Measurements from ENCODE around the gene HPX. TPM values are rescaled to one million over a fixed set of nuclear protein-coding genes. Genes with fewer than 3 reads are reported as not detected.

Gene HPX
- total RNA-seq, 2 experiments from 2014 or later: 0.18 TPM; not detected in 1

GRCh38 chr11:6437423-6437822 lies 3.4 kb downstream of the HPX start:
- ChIA-PET POLR2A (interaction anchor here (1.2 to 2.6 kb wide), 6 partner anchors 18 to 118 kb away, joined by 3 to 14 read pairs (median 4); partner anchors contain the start of genes APBB1, CAVIN3, SMPD1 and TIMM10B), CTCF (interaction anchor here (0.7 to 10.3 kb wide), 6 partner anchors 9 to 174 kb away, joined by 3 to 510 read pairs (median 3); partner anchors contain the start of genes APBB1, SMPD1 and TAF10)
- Mint-ChIP-seq H3K27ac (no peak overlapping the region), H3K36me3 (ENCODE audit: low read depth) (no peaks in the 10 kb centered on the region), H3K4me3 (no peak overlapping the region), H3K27me3 (no peaks in the 10 kb centered on the region), H3K4me1 (peaks cover 4% of the 10 kb centered on the region), H3K9me3 (no peaks in the 10 kb centered on the region)
- DNase-seq: no peak

- peaks cover 4% of the 10 kb centered on the region for H3K4me1 Mint-ChIP-seq
- H3K9me3 Mint-ChIP-seq: no peaks in the 10 kb centered on the region
- H3K36me3 Mint-ChIP-seq (ENCODE audit: low read depth): no peaks in the 10 kb centered on the region
- POLR2A ChIA-PET: interaction anchor here (1.6 to 1.8 kb wide), 2 partner anchors 15 to 43 kb away, joined by 6 to 7 read pairs; partner anchors contain the start of genes APBB1 and SMPD1
- no peak overlapping the region for H3K27ac Mint-ChIP-seq
- CTCF ChIA-PET: interaction anchor here (0.8 to 1.5 kb wide), 2 partner anchors 9 to 55 kb away, joined by 4 read pairs; no protein-coding TSS in a partner anchor
- no peak for DNase-seq
- H3K4me3 Mint-ChIP-seq: no peak overlapping the region
- no peaks in the 10 kb centered on the region for H3K27me3 Mint-ChIP-seq
Measured at GRCh38 chr11:6433998-6434660, 6.7 kb downstream of the HPX start.

DNA sequence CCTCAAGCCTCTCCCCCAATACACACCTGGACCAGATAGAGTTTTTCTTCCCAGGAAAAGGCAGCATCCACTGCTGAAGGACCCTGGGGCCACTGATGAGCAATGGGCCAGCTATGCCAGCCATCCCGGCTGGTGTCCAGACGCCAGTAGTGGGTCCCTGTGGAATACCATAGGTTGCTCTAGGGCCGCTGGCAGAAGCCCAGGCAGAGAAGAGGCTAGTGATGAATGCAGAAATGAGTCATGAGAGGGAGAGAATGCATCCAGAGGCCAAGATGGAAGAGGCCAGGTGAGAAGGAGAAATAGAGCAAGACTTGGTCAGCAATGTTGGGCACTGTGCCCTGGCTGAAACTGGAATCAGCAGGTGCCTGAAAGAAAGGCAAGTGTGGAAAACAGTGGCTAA lies 8.9 kb downstream of the HPX start:
- Mint-ChIP-seq H3K27ac (no peak overlapping the region), H3K36me3 (ENCODE audit: low read depth) (no peaks in the 10 kb centered on the region), H3K4me1 (peaks cover 4% of the 10 kb centered on the region), H3K27me3 (peaks cover 8% of the 10 kb centered on the region), H3K9me3 (no peaks in the 10 kb centered on the region), H3K4me3 (no peak overlapping the region)
- ChIA-PET CTCF (interaction anchor here (6.5 kb wide), 1 partner anchor 54 kb away, joined by 38 read pairs; no protein-coding TSS in a partner anchor), POLR2A (interaction anchor here (2.6 kb wide), 1 partner anchor 13 kb away, joined by 12 read pairs; the partner anchor contains the start of gene APBB1)
- no peak for DNase-seq

DNA sequence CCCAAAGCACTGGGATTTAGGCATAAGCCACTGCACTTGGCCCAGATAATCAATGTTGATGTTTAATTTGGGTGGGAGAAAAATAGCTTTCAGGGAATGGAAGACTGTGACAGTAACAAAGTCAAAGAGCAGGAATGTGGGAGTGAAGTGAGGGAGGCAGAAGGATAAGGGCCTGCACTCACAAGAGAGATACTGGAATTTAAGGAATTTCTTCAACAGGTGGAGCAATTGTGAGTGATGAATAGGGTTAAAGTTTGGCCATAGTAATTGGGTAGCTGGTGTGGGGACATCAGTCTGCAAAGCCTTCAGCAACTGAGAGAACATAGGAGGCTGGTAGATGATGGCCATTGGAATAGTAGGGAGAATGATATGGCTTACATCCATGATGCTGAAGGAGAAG lies 13.3 kb downstream of the HPX start:
- ChIA-PET CTCF (interaction anchor here (0.7 to 6.5 kb wide), 5 partner anchors 12 to 138 kb away, joined by 3 to 38 read pairs (median 5); no protein-coding TSS in a partner anchor), POLR2A (interaction anchor here (0.9 to 1.4 kb wide), 2 partner anchors 8 to 38 kb away, joined by 3 read pairs; partner anchors contain the start of genes APBB1 and SMPD1)
- H3K4me1 Mint-ChIP-seq: no peaks in the 10 kb centered on the region
- no peak overlapping the region for H3K27ac Mint-ChIP-seq
- DNase-seq: no peak
- H3K9me3 Mint-ChIP-seq: no peaks in the 10 kb centered on the region
- H3K27me3 Mint-ChIP-seq: peaks cover 39% of the 10 kb centered on the region
- no peaks in the 10 kb centered on the region for H3K36me3 Mint-ChIP-seq (ENCODE audit: low read depth)
- no peak overlapping the region for H3K4me3 Mint-ChIP-seq

DNA sequence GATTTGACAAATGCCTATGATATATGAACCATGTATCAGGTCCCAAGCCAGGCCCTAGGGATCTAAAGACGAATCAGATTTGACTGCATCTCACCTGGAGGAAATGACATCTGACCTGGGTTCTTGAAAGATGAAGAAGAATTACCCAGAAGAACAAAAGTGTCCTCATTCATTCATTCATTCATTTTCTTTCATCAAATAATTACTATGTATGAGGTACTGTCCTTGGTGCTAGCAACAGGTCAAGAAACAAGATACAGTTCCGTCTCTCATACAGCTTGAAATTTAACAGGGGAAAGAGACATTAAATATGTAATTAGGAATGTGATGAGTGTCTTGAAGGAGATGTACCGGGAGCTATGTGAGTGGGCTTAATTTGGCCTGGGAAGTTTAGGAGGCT lies 20.1 kb downstream of the HPX start:
- POLR2A ChIA-PET: interaction anchor here (3.8 to 6.1 kb wide), 2 partner anchors 18 to 30 kb away, joined by 49 to 56 read pairs; partner anchors contain the start of gene SMPD1
- no peaks in the 10 kb centered on the region for H3K36me3 Mint-ChIP-seq (ENCODE audit: low read depth)
- H3K27me3 Mint-ChIP-seq: peaks cover 39% of the 10 kb centered on the region
- peaks cover 4% of the 10 kb centered on the region for H3K4me1 Mint-ChIP-seq
- no peak overlapping the region for H3K27ac Mint-ChIP-seq
- no peaks in the 10 kb centered on the region for H3K9me3 Mint-ChIP-seq
- no peak overlapping the region for H3K4me3 Mint-ChIP-seq
- no peak for DNase-seq
- CTCF ChIA-PET: interaction anchor here (0.6 to 6.2 kb wide), 4 partner anchors 9 to 41 kb away, joined by 3 to 33 read pairs (median 6); no protein-coding TSS in a partner anchor

DNA sequence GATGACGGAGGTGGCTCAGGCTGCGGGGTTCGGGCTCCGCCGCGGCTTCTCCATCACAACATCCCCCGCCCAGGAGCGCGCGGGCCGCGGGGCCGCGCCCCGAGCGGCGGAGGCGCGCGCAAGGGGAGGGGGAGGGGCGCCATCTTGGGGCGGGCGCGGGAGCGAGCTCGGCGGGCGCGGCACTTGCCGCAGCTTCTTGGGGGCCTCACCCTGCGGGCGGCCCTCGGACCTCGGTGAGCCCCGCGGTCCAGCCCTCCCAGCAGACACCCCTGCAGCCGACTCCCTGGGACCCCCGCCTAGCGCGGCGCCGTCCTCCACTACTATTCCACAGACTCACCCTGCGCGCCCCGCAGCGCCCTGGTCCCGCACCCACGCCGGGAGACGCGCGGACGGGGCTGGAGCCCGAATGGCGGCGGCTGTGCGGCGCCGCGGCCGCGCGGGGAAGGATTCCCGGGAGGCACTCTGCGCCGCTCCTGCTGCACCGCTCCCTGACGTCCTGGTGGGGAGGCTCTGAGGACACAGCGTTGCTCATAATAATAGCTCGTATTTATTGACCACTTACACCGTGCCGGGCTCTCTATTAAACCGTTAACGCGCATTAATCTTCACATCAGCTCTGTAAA lies 21.7 kb downstream of the HPX start, which contains the start of gene APBB1:
Gene APBB1, minus strand, starts transcription at position 86 of the 623 bp plus-strand sequence. CDS start 7,747 bp downstream, outside the sequence.
- Mint-ChIP-seq H3K36me3 (ENCODE audit: low read depth) (no peaks in the 10 kb centered on the region), H3K4me1 (peaks cover 4% of the 10 kb centered on the region), H3K9me3 (no peaks in the 10 kb centered on the region), H3K4me3 (peak within 1 kb of the TSS; percentile 75), H3K27ac (peak within 1 kb of the TSS; percentile 17), H3K27me3 (peaks cover 28% of the 10 kb centered on the region)
- DNase-seq: peak; percentile 78
- ChIA-PET POLR2A (interaction anchor here (0.7 to 6.1 kb wide), 21 partner anchors 9 to 326 kb away, joined by 3 to 56 read pairs (median 7); partner anchors contain the start of genes ARFIP2, CAVIN3, SMPD1 and TAF10), CTCF (interaction anchor here (0.9 to 6.2 kb wide), 9 partner anchors 17 to 168 kb away, joined by 3 to 36 read pairs (median 5); partner anchors contain the start of genes ARFIP2, HPX, SMPD1 and TIMM10B)

GRCh38 chr11:6418557-6419008 lies 22.2 kb downstream of the HPX start:
- H3K4me1 Mint-ChIP-seq: peaks cover 4% of the 10 kb centered on the region
- no peak overlapping the region for H3K4me3 Mint-ChIP-seq
- H3K27ac Mint-ChIP-seq: peak overlapping the region; percentile 17
- H3K36me3 Mint-ChIP-seq (ENCODE audit: low read depth): no peaks in the 10 kb centered on the region
- peaks cover 23% of the 10 kb centered on the region for H3K27me3 Mint-ChIP-seq
- ChIA-PET POLR2A (interaction anchor here (0.7 to 6.1 kb wide), 19 partner anchors 9 to 266 kb away, joined by 3 to 56 read pairs (median 7); partner anchors contain the start of genes ARFIP2, CAVIN3, SMPD1 and TAF10), CTCF (interaction anchor here (0.9 to 6.2 kb wide), 8 partner anchors 16 to 167 kb away, joined by 3 to 36 read pairs (median 8); partner anchors contain the start of genes ARFIP2, HPX, SMPD1 and TIMM10B)
- H3K9me3 Mint-ChIP-seq: no peaks in the 10 kb centered on the region
- DNase-seq: no peak

GRCh38 chr11:6417907-6418556 lies 22.8 kb downstream of the HPX start:
- H3K4me3 Mint-ChIP-seq: no peak overlapping the region
- H3K27ac Mint-ChIP-seq: no peak overlapping the region
- H3K36me3 Mint-ChIP-seq (ENCODE audit: low read depth): no peaks in the 10 kb centered on the region
- DNase-seq: no peak
- CTCF ChIA-PET: interaction anchor here (0.9 to 3.8 kb wide), 4 partner anchors 22 to 167 kb away, joined by 3 to 36 read pairs (median 15); partner anchors contain the start of genes HPX and SMPD1
- peaks cover 17% of the 10 kb centered on the region for H3K27me3 Mint-ChIP-seq
- peaks cover 7% of the 10 kb centered on the region for H3K4me1 Mint-ChIP-seq
- H3K9me3 Mint-ChIP-seq: no peaks in the 10 kb centered on the region
- POLR2A ChIA-PET: interaction anchor here (1.1 to 6.1 kb wide), 12 partner anchors 8 to 200 kb away, joined by 3 to 56 read pairs (median 8); partner anchors contain the start of genes SMPD1 and TPP1

DNA sequence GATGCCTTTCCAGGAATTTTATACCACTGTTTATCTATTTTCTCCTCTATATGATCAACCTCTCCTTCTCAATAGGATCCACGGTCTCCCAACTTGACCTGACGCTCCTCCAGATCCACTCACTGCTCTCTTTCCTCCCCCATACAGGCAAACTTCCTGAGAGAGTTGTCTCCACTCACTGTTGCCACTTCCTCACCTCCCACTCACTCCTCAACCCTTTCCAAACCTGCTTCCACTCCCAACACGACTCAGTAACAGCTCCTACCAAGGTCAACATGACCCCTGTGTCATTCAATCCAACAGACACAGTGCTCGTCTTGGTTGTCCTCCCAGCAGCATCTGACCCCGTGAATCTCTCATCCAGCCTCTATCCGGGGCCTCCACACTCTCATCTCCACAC lies 25.0 kb downstream of the HPX start:
- CTCF ChIA-PET: interaction anchor here (1.2 kb wide), 1 partner anchor 13 kb away, joined by 4 read pairs; no protein-coding TSS in a partner anchor
- Mint-ChIP-seq H3K36me3 (ENCODE audit: low read depth) (peaks cover 2% of the 10 kb centered on the region), H3K9me3 (no peaks in the 10 kb centered on the region), H3K27me3 (peaks cover 1% of the 10 kb centered on the region), H3K4me3 (no peak overlapping the region), H3K27ac (no peak overlapping the region), H3K4me1 (peaks cover 10% of the 10 kb centered on the region)
- no peak for DNase-seq
- POLR2A ChIA-PET: interaction anchor here (0.9 to 6.1 kb wide), 4 partner anchors 10 to 70 kb away, joined by 3 to 56 read pairs (median 3); partner anchors contain the start of gene SMPD1

DNA sequence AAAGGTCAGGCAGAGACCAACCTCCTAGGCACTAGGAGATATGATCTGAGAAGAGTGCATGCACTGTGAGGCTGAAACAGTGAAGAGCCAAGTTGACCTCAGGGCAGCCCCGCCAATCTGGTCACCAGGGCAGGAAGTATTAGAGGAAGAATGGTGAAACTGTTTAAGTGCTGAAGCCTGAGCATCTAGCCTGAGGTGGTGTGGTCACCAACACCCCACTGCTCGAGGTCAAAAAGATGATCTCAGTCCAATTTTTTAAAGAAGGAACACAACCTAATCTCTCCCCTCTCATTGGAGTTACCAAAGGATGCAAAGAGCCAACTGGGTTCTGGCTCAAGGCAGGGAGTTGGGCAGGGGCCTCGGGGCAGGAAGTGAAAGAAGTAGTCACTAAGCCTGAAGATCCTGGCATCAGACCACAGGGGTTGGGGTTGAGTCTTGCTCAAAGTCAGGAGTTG lies 25.9 kb downstream of the HPX start:
- POLR2A ChIA-PET: interaction anchor here (1.3 to 2.5 kb wide), 3 partner anchors 12 to 66 kb away, joined by 3 to 27 read pairs (median 10); partner anchors contain the start of genes ARFIP2, SMPD1 and TIMM10B
- no peak overlapping the region for H3K4me3 Mint-ChIP-seq
- H3K27ac Mint-ChIP-seq: no peak overlapping the region
- peak; percentile 48 for DNase-seq
- no peaks in the 10 kb centered on the region for H3K27me3 Mint-ChIP-seq
- H3K9me3 Mint-ChIP-seq: no peaks in the 10 kb centered on the region
- H3K4me1 Mint-ChIP-seq: peaks cover 10% of the 10 kb centered on the region
- H3K36me3 Mint-ChIP-seq (ENCODE audit: low read depth): peaks cover 7% of the 10 kb centered on the region
- CTCF ChIA-PET: interaction anchor here (1.2 to 2.2 kb wide), 2 partner anchors 13 to 29 kb away, joined by 4 to 10 read pairs; no protein-coding TSS in a partner anchor

DNA sequence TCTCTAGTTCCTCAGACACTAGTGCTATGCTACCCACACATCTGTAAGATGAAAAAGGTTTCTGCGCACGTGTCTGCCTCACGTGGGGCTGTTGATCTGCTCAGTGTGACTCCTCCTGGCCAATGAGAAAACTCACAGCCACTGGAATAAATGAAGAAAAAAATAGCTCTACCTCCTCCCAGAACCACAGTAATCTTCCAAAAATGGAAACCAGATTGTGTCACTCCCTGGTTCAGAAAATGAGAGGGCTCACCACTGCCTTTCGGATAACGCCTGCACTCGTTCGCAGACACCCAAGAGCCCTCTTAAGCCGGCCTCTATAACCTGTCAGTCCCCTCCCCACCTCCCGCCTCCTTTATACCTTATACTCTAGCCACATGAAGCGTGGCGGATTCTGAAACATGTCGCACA lies 27.0 kb downstream of the HPX start:
- POLR2A ChIA-PET: interaction anchor here (0.8 to 2.5 kb wide), 5 partner anchors 11 to 205 kb away, joined by 3 to 27 read pairs (median 5); partner anchors contain the start of genes ARFIP2, SMPD1, TIMM10B and TPP1
- peaks cover 9% of the 10 kb centered on the region for H3K4me1 Mint-ChIP-seq

More for the DNA sequence above, 27.0 kb downstream of the HPX start:
- CTCF ChIA-PET: interaction anchor here (0.7 to 2.2 kb wide), 5 partner anchors 11 to 135 kb away, joined by 3 to 10 read pairs (median 5); partner anchors contain the start of gene SMPD1
- DNase-seq: peak; percentile 39
- no peak overlapping the region for H3K27ac Mint-ChIP-seq
- H3K9me3 Mint-ChIP-seq: no peaks in the 10 kb centered on the region
- H3K36me3 Mint-ChIP-seq (ENCODE audit: low read depth): peaks cover 17% of the 10 kb centered on the region
- no peak overlapping the region for H3K4me3 Mint-ChIP-seq
- H3K27me3 Mint-ChIP-seq: no peaks in the 10 kb centered on the region

Measured in activated CD4-positive, alpha-beta memory T cell treated with anti-CD3 and anti-CD28 coated beads, Interleukin-2, amount 10 ng/mL, durations not matched to agents 7 days and 5 days (primary cell).